OCI-LY7 (cell line): ENCODE data around the gene KCNN2. TPM values are rescaled to one million over a fixed set of nuclear protein-coding genes. Genes with fewer than 3 reads are reported as not detected.

Experiments used
- BruUV-seq: library from RNA; stranded (reverse); fragments of 400-500 nt; replicated peaks from 2 replicates; lab custom pipeline; 2021; lab: Mats Ljungman, UMichigan
- CTCF ChIA-PET: fragments of 300-600 bp; sonication (Branson Sonifier 250); formaldehyde crosslinking; loops from one replicate; lab custom pipeline; 2022; ENCODE audit warnings: antibody characterized with exemption; ENCODE audit not compliant: unreplicated experiment; lab: Charles Lee
- POLR2A ChIA-PET: fragments of 300-600 bp; sonication (Branson Sonifier 250); formaldehyde crosslinking; loops from one replicate; lab custom pipeline; 2022; ENCODE audit warnings: antibody characterized with exemption; lab: Charles Lee
- DNase-seq: peaks from one replicate; pipeline ENCODE4 v3.0.0-alpha.2; 2015; ENCODE audit warnings: low spot score
- H2AFZ ChIP-seq: fragments of 200-600 bp; sonication (generic), shearing (Covaris generic); 2 replicates; pipeline ENCODE4 v1.6.1; 2014; ENCODE audit warnings: mild to moderate bottlenecking, antibody characterized with exemption, low read length, moderate library complexity
- H3K27ac ChIP-seq: fragments of 200-600 bp; sonication (generic); 2 replicates; pipeline ENCODE4 v1.5.1; 2014; ENCODE audit warnings: mixed run types, low read depth, mild to moderate bottlenecking, moderate library complexity, low read length, inconsistent platforms; ENCODE audit not compliant: poor library complexity, severe bottlenecking
- H3K36me3 ChIP-seq: fragments of 200-600 bp; sonication (generic); 2 replicates; pipeline ENCODE4 v1.6.1; 2014; ENCODE audit warnings: mild to moderate bottlenecking, antibody characterized with exemption, low read length, moderate library complexity, mixed read lengths; ENCODE audit not compliant: insufficient read depth
- H3K4me1 ChIP-seq: fragments of 200-600 bp; sonication (generic); 2 replicates; pipeline ENCODE4 v1.5.1; 2014; ENCODE audit warnings: mild to moderate bottlenecking, low read length; ENCODE audit not compliant: insufficient read depth, poor library complexity, severe bottlenecking
- H3K4me2 ChIP-seq: fragments of 200-600 bp; sonication (generic); 2 replicates; pipeline ENCODE4 v1.6.1; 2014; ENCODE audit warnings: mild to moderate bottlenecking, low read length
- H3K4me3 ChIP-seq: fragments of 200-600 bp; sonication (generic); 2 replicates; pipeline ENCODE4 v1.5.1; 2014; ENCODE audit warnings: mild to moderate bottlenecking, low read depth, low read length; ENCODE audit not compliant: poor library complexity, severe bottlenecking
- H3K79me2 ChIP-seq: fragments of 200-600 bp; sonication (generic); 2 replicates; pipeline ENCODE4 v1.6.1; 2016; ENCODE audit warnings: low read depth, mild to moderate bottlenecking, low read length, moderate library complexity, mixed read lengths; ENCODE audit not compliant: insufficient read depth
- H3K9me2 ChIP-seq: fragments of 200-600 bp; sonication (generic); 2 replicates; pipeline ENCODE4 v1.6.1; 2016; ENCODE audit warnings: mild to moderate bottlenecking, low read length, mixed read lengths; ENCODE audit not compliant: insufficient read depth
- H3K9me3 ChIP-seq: fragments of 200-600 bp; sonication (generic); 2 replicates; pipeline ENCODE4 v1.6.1; 2014; ENCODE audit warnings: mild to moderate bottlenecking, mixed run types, low read length, mixed read lengths
- H4K20me1 ChIP-seq: fragments of 200-600 bp; sonication (generic); 2 replicates; pipeline ENCODE4 v1.6.1; 2014; ENCODE audit warnings: mild to moderate bottlenecking, antibody characterized with exemption, low read length, moderate library complexity, mixed read lengths; ENCODE audit not compliant: insufficient read depth
- EZH2phosphoT487 ChIP-seq: fragments of 200-600 bp; sonication (generic); IDR thresholded peaks from 2 replicates; pipeline ENCODE4 v1.6.1; 2018; ENCODE audit warnings: low read depth, borderline replicate concordance, mild to moderate bottlenecking, mixed run types, antibody characterized with exemption, low read length, moderate library complexity, mixed read lengths
- intact Hi-C: fragments of 100-400 bp; cut with micrococcal nuclease; formaldehyde crosslinking; loops from one replicate; pipeline ENCODE4 v1.10.0; 2022; ENCODE audit not compliant: unreplicated experiment
- total RNA-seq, 2 experiments: library from RNA; depleted of rRNA in 1 of 2; stranded (reverse); fragments of >200 nt in 1 of 2; shearing (Covaris generic) in 1 of 2; gene quantifications; 2 replicates each; pipeline ENCODE4 v1.2.3, GENCODE V29; 2014 to 2022
- TF ChIP-seq, protein P1 (sequence below): fragments of 200-600 bp; sonication (generic); conservative IDR thresholded peaks from 2 replicates; pipeline ENCODE4 v1.5.1; 2014; ENCODE audit warnings: mild to moderate bottlenecking, antibody characterized with exemption, low read length, moderate library complexity, mixed read lengths

KCNN2 gene
- total RNA-seq, 2 experiments from 2014 or later, result not detected

- no peak for TF ChIP-seq EZH2phosphoT487
- TF ChIP-seq, protein P1, sequence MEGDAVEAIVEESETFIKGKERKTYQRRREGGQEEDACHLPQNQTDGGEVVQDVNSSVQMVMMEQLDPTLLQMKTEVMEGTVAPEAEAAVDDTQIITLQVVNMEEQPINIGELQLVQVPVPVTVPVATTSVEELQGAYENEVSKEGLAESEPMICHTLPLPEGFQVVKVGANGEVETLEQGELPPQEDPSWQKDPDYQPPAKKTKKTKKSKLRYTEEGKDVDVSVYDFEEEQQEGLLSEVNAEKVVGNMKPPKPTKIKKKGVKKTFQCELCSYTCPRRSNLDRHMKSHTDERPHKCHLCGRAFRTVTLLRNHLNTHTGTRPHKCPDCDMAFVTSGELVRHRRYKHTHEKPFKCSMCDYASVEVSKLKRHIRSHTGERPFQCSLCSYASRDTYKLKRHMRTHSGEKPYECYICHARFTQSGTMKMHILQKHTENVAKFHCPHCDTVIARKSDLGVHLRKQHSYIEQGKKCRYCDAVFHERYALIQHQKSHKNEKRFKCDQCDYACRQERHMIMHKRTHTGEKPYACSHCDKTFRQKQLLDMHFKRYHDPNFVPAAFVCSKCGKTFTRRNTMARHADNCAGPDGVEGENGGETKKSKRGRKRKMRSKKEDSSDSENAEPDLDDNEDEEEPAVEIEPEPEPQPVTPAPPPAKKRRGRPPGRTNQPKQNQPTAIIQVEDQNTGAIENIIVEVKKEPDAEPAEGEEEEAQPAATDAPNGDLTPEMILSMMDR, result no peak
- no peaks in the 10 kb centered on the region for H3K9me3 ChIP-seq
- H3K79me2 ChIP-seq, result no peaks in the 10 kb centered on the region
- no peak overlapping the region for H3K4me2 ChIP-seq
- BruUV-seq, result no TSS peak
- intact Hi-C loops, result no loop called here
- CTCF ChIA-PET, result no interaction called here
- no peaks in the 10 kb centered on the region for H3K9me2 ChIP-seq
- H4K20me1 ChIP-seq, result no peaks in the 10 kb centered on the region
- no peak overlapping the region for H2AFZ ChIP-seq
- H3K27ac ChIP-seq, result no peak overlapping the region
- POLR2A ChIA-PET, result no interaction called here
- H3K4me3 ChIP-seq, result no peak overlapping the region
- H3K4me1 ChIP-seq, result no peaks in the 10 kb centered on the region
- no peak for DNase-seq
- no peaks in the 10 kb centered on the region for H3K36me3 ChIP-seq
Observed at GRCh38 chr5:114393159-114393558, 31.3 kb downstream of the KCNN2 start.

DNA sequence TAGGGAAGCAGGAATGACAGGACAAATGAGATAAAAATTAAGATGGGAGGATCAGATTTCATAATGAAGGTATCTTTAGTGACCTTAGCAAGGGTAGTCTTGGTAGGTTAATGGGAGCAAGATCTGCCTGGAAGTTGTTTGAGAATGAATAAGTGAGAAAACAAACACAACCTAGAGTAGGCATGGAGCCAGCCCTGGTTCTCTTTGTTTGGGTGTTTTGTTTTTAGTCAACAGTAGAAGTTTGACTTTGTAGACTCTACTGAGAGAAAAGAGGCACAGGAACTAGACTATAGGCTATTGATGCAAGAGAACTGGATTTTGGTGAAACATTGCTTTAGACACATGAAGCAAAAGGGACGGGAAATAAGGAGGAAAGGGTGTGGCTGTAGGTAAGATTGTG lies 40.3 kb downstream of the KCNN2 start:
- H4K20me1 ChIP-seq, result no peaks in the 10 kb centered on the region
- H3K4me3 ChIP-seq, result no peak overlapping the region
- POLR2A ChIA-PET, result no interaction called here
- H3K4me2 ChIP-seq, result no peak overlapping the region
- H3K27ac ChIP-seq, result no peak overlapping the region
- H3K9me3 ChIP-seq, result no peaks in the 10 kb centered on the region
- intact Hi-C loops, result no loop called here
- H3K79me2 ChIP-seq, result no peaks in the 10 kb centered on the region
- DNase-seq, result no peak
- H3K36me3 ChIP-seq, result no peaks in the 10 kb centered on the region
- H3K4me1 ChIP-seq, result no peaks in the 10 kb centered on the region
- no peak for TF ChIP-seq EZH2phosphoT487
- TF ChIP-seq, protein P1, result no peak
- H3K9me2 ChIP-seq, result no peaks in the 10 kb centered on the region
- CTCF ChIA-PET, result no interaction called here
- H2AFZ ChIP-seq, result no peak overlapping the region
- BruUV-seq, result no TSS peak

- H3K36me3 ChIP-seq, result no peaks in the 10 kb centered on the region
- no peak overlapping the region for H3K4me2 ChIP-seq
- H4K20me1 ChIP-seq, result no peaks in the 10 kb centered on the region
- no peak overlapping the region for H3K4me3 ChIP-seq
- no TSS peak for BruUV-seq
- no peak overlapping the region for H3K27ac ChIP-seq
- intact Hi-C loops, result no loop called here
- CTCF ChIA-PET, result no interaction called here
- DNase-seq, result no peak
- no peaks in the 10 kb centered on the region for H3K79me2 ChIP-seq
- POLR2A ChIA-PET, result interaction anchor here (0.7 kb wide), 1 partner anchor 148 kb away, joined by 4 read pairs; no protein-coding TSS in a partner anchor
- H3K9me2 ChIP-seq, result no peaks in the 10 kb centered on the region
- H3K9me3 ChIP-seq, result no peaks in the 10 kb centered on the region
- no peaks in the 10 kb centered on the region for H3K4me1 ChIP-seq
- no peak overlapping the region for H2AFZ ChIP-seq
- TF ChIP-seq, protein P1, result no peak
- TF ChIP-seq EZH2phosphoT487, result no peak
Observed at GRCh38 chr5:114407783-114408182, 45.9 kb downstream of the KCNN2 start.
